CD4-positive, alpha-beta T cell treated with Interleukin-4 for 1 hour (primary cell): ENCODE data around the gene ZFR.
"Not testable (repeated sequence)": the region's sequence is repeated elsewhere in the genome, so short reads cannot be mapped to it uniquely, and the experiment has no call there.

Experiments
- DNase-seq, 2 donors: peaks; one replicate each; pipeline ENCODE4 v3.0.0-alpha.2; 2020 to 2022

The ZFR gene

GRCh38 chr5:32444431-32445286 is at the start of gene ZFR:
TSS of gene ZFR (minus strand) at chr5:32444740. CDS start at chr5:32444658, 82 bp downstream.
- peak; percentile 95 for DNase-seq

GRCh38 chr5:32490972-32491557 is 46.5 kb upstream of the ZFR start:
- DNase-seq = no peak

GRCh38 chr5:32489791-32490562 is 45.4 kb upstream of the ZFR start:
- DNase-seq = peak; percentile 68 to 71

- DNase-seq = no peak
These were observed 42.9 kb upstream of the ZFR start for GRCh38 chr5:32487424-32487823.

GRCh38 chr5:32487008-32487407 is 42.5 kb upstream of the ZFR start:
- DNase-seq = no peak

- no peak for DNase-seq
These were observed 37.7 kb upstream of the ZFR start for GRCh38 chr5:32482193-32482592.

GRCh38 chr5:32479096-32479495 is 34.6 kb upstream of the ZFR start:
- no peak for DNase-seq

GRCh38 chr5:32476891-32477290 is 32.4 kb upstream of the ZFR start:
- no peak for DNase-seq

GRCh38 chr5:32475334-32476097 is 31.0 kb upstream of the ZFR start:
- no peak for DNase-seq

- no peak for DNase-seq
These were observed 29.8 kb upstream of the ZFR start for GRCh38 chr5:32474209-32474854.

GRCh38 chr5:32473072-32473471 is 28.5 kb upstream of the ZFR start:
- DNase-seq = no peak

- DNase-seq = no peak
These were observed 27.2 kb upstream of the ZFR start for GRCh38 chr5:32471784-32472183.

- DNase-seq = no peak
These were observed 20.5 kb upstream of the ZFR start for GRCh38 chr5:32465076-32465475.

- no peak for DNase-seq
These were observed 18.1 kb upstream of the ZFR start for GRCh38 chr5:32462618-32463017.

GRCh38 chr5:32461441-32462120 is 17.0 kb upstream of the ZFR start:
- no peak for DNase-seq

- DNase-seq = no peak
These were observed 16.2 kb upstream of the ZFR start for GRCh38 chr5:32460702-32461101.

- DNase-seq = no peak
These were observed 14.4 kb upstream of the ZFR start for GRCh38 chr5:32458880-32459495.

GRCh38 chr5:32455311-32455710 is 10.8 kb upstream of the ZFR start:
- DNase-seq = no peak

GRCh38 chr5:32454821-32455220 is 10.3 kb upstream of the ZFR start:
- DNase-seq = no peak

- DNase-seq = no peak
These were observed 9.4 kb upstream of the ZFR start for GRCh38 chr5:32453916-32454315.

- DNase-seq = not testable (repeated sequence)
These were observed 7.8 kb upstream of the ZFR start for GRCh38 chr5:32452316-32452715.
